ENCODE measurements around the gene ROBO1.

Gene ROBO1

DNA sequence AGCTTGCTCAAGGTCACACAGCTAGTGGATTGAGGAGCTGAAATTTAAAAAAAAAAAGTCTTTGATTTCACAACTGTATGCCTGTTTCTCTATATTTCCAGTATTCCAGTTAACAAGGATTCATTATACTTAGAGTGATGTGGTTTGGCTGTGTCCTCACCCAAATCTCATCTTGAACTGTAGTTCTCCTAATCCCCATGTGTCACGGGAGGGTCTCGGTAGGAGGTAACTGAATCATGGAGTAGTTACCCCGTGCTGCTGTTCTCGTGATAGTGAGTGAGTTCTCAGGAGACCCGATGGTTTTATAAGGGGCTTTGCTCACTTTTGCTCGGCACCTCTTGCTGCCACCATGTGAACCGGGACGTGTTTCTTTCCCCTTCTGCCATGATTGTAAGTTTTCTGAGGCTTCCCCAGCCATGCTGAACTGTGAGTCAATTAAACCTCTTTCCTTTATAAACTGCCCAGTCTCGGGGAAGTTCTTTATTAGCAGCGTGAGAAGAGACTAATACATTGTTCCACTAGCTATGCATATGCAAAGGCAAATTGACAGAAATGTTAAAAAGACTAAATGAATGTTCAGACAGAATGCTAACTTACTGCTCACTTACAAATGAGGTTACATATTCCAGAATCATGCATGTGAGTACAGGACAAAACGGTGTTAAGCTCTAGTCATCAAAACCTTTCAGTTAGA is 1101.9 kb downstream of the ROBO1 start:
- Histone ChIP-seq H4K20me1 (ENCODE audit: insufficient read depth, low read length) (no peaks in the 10 kb centered on the region), H3K4me2 (ENCODE audit: low read depth, low read length) (no peak overlapping the region), H3K27me3 (replicated peaks; ENCODE audit: insufficient read depth, low read length) (no peaks in the 10 kb centered on the region), H3F3A (ENCODE audit: insufficient read depth, low read length) (no peaks in the 10 kb centered on the region), H3K36me3 (replicated peaks; ENCODE audit: insufficient read depth, low read length) (no peaks in the 10 kb centered on the region), H3K27ac (ENCODE audit: low read length) (no peak overlapping the region), H3K4me3 (ENCODE audit: low read length) (no peak overlapping the region), H3K9me3 (replicated peaks; ENCODE audit: insufficient read depth, low read length) (no peaks in the 10 kb centered on the region), H3K4me1 (ENCODE audit: low read length) (no peaks in the 10 kb centered on the region), H2AFZ (ENCODE audit: low read length) (no peak overlapping the region), H3K9ac (ENCODE audit: low read length) (no peak overlapping the region), H3K9me2 (replicated peaks; ENCODE audit: insufficient read depth, low read length) (no peaks in the 10 kb centered on the region), H3K79me2 (ENCODE audit: low read length) (no peaks in the 10 kb centered on the region)
- no peak for TF ChIP-seq EZH2 (optimal IDR thresholded peaks at IDR 0.05; ENCODE audit: low read depth, low read length)
- no peak for TF ChIP-seq EZH2phosphoT487 (IDR thresholded peaks at IDR 0.05; ENCODE audit: low read length)
- TF ChIP-seq, protein P1, sequence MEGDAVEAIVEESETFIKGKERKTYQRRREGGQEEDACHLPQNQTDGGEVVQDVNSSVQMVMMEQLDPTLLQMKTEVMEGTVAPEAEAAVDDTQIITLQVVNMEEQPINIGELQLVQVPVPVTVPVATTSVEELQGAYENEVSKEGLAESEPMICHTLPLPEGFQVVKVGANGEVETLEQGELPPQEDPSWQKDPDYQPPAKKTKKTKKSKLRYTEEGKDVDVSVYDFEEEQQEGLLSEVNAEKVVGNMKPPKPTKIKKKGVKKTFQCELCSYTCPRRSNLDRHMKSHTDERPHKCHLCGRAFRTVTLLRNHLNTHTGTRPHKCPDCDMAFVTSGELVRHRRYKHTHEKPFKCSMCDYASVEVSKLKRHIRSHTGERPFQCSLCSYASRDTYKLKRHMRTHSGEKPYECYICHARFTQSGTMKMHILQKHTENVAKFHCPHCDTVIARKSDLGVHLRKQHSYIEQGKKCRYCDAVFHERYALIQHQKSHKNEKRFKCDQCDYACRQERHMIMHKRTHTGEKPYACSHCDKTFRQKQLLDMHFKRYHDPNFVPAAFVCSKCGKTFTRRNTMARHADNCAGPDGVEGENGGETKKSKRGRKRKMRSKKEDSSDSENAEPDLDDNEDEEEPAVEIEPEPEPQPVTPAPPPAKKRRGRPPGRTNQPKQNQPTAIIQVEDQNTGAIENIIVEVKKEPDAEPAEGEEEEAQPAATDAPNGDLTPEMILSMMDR (IDR thresholded peaks at IDR 0.05; ENCODE audit: low read length), result no peak
- DNase-seq, result no peak

GRCh38 chr3:78665101-78665500 is 1102.7 kb downstream of the ROBO1 start:
- Histone ChIP-seq H3K27me3 (replicated peaks; ENCODE audit: insufficient read depth, low read length) (no peaks in the 10 kb centered on the region), H2AFZ (ENCODE audit: low read length) (no peak overlapping the region), H3F3A (ENCODE audit: insufficient read depth, low read length) (no peaks in the 10 kb centered on the region), H3K9me3 (replicated peaks; ENCODE audit: insufficient read depth, low read length) (no peaks in the 10 kb centered on the region), H3K27ac (ENCODE audit: low read length) (no peak overlapping the region), H3K4me3 (ENCODE audit: low read length) (no peak overlapping the region), H3K4me2 (ENCODE audit: low read depth, low read length) (no peak overlapping the region), H3K36me3 (replicated peaks; ENCODE audit: insufficient read depth, low read length) (no peaks in the 10 kb centered on the region), H3K9me2 (replicated peaks; ENCODE audit: insufficient read depth, low read length) (no peaks in the 10 kb centered on the region), H3K79me2 (ENCODE audit: low read length) (no peaks in the 10 kb centered on the region), H3K4me1 (ENCODE audit: low read length) (no peaks in the 10 kb centered on the region), H4K20me1 (ENCODE audit: insufficient read depth, low read length) (no peaks in the 10 kb centered on the region), H3K9ac (ENCODE audit: low read length) (no peak overlapping the region)
- no peak for DNase-seq
- TF ChIP-seq, protein P1 (IDR thresholded peaks at IDR 0.05; ENCODE audit: low read length), result no peak
- TF ChIP-seq EZH2 (optimal IDR thresholded peaks at IDR 0.05; ENCODE audit: low read depth, low read length), result no peak
- no peak for TF ChIP-seq EZH2phosphoT487 (IDR thresholded peaks at IDR 0.05; ENCODE audit: low read length)

- DNase-seq, result no peak
- H3K9me3 ChIP-seq (replicated peaks; ENCODE audit: insufficient read depth, low read length), result no peaks in the 10 kb centered on the region
- H3K4me1 ChIP-seq (ENCODE audit: low read length), result no peaks in the 10 kb centered on the region
- H3K36me3 ChIP-seq (replicated peaks; ENCODE audit: insufficient read depth, low read length), result no peaks in the 10 kb centered on the region
- H2AFZ ChIP-seq (ENCODE audit: low read length), result no peak overlapping the region
- no peaks in the 10 kb centered on the region for H3F3A ChIP-seq (ENCODE audit: insufficient read depth, low read length)
- no peaks in the 10 kb centered on the region for H3K79me2 ChIP-seq (ENCODE audit: low read length)
- no peak overlapping the region for H3K27ac ChIP-seq (ENCODE audit: low read length)
- H3K9ac ChIP-seq (ENCODE audit: low read length), result no peak overlapping the region
- TF ChIP-seq, protein P1 (IDR thresholded peaks at IDR 0.05; ENCODE audit: low read length), result no peak
- TF ChIP-seq EZH2 (optimal IDR thresholded peaks at IDR 0.05; ENCODE audit: low read depth, low read length) (no peak), EZH2phosphoT487 (IDR thresholded peaks at IDR 0.05; ENCODE audit: low read length) (no peak)
- H4K20me1 ChIP-seq (ENCODE audit: insufficient read depth, low read length), result no peaks in the 10 kb centered on the region
- H3K27me3 ChIP-seq (replicated peaks; ENCODE audit: insufficient read depth, low read length), result no peaks in the 10 kb centered on the region
- H3K9me2 ChIP-seq (replicated peaks; ENCODE audit: insufficient read depth, low read length), result no peaks in the 10 kb centered on the region
- H3K4me2 ChIP-seq (ENCODE audit: low read depth, low read length), result no peak overlapping the region
- H3K4me3 ChIP-seq (ENCODE audit: low read length), result no peak overlapping the region
Measured at GRCh38 chr3:78660957-78661356, 1106.8 kb downstream of the ROBO1 start.

Data from MM.1S (cell line).